HCT116 (cell line): Measurements from ENCODE around the gene ADARB1. TPM values are rescaled to one million over a fixed set of nuclear protein-coding genes. Genes with fewer than 3 reads are reported as not detected.

Source experiments
- ATAC-seq: fragments of 200-7000 bp; cut with Tn5 transposase; 2 replicates; pipeline ENCODE4 v1.9.1; 2020; ENCODE audit warnings: mild to moderate bottlenecking, moderate library complexity
- BruUV-seq: library from RNA; stranded (reverse); fragments of 400-500 nt; replicated peaks from 2 replicates; lab custom pipeline; 2021; lab: Mats Ljungman, UMichigan
- CTCF ChIA-PET: fragments of 300-600 bp; sonication (Branson Sonifier 250); formaldehyde crosslinking; loops from one replicate; lab custom pipeline; 2021; ENCODE audit warnings: antibody characterized with exemption; lab: Charles Lee
- POLR2A ChIA-PET: fragments of 300-600, 350-600 bp; sonication (Branson Sonifier 250); formaldehyde crosslinking; loops from one replicate; lab custom pipeline; 2021; ENCODE audit warnings: antibody characterized with exemption; lab: Charles Lee
- RAD21 ChIA-PET, 2 experiments: fragments of 300-600 bp; sonication (Branson Sonifier 250); formaldehyde crosslinking; loops; one replicate each; lab custom pipeline; 2023; ENCODE audit warnings: low total read pairs in 2 of 2; ENCODE audit not compliant: uncharacterized antibody in 2 of 2, unreplicated experiment in 2 of 2, low non-redundant PET in 1 of 2; lab: Charles Lee
- DNase-seq: peaks from one replicate; pipeline ENCODE4 v3.0.0-alpha.2; 2010; ENCODE audit warnings: low read depth, low spot score
- H2AFZ ChIP-seq: fragments of 200-600 bp; shearing (Covaris generic), sonication (generic); 2 replicates; pipeline ENCODE4 v1.6.1; 2017; ENCODE audit warnings: low read depth, mixed run types, mixed read lengths, antibody characterized with exemption, low read length; ENCODE audit not compliant: poor library complexity, severe bottlenecking
- H3K27ac ChIP-seq: 2 replicates; pipeline ENCODE4 v1.5.1; 2012; ENCODE audit warnings: low read depth, low read length
- H3K27me3 ChIP-seq: fragments of 200-600 bp; sonication (generic); 2 replicates; pipeline ENCODE4 v1.6.1; 2016; ENCODE audit warnings: mixed run types, low read length, mixed read lengths; ENCODE audit not compliant: insufficient read depth
- H3K36me3 ChIP-seq, 2 experiments: fragments of 200-500 bp in 1 of 2; fragments of 200-600 bp in 1 of 2; sonication (Bioruptor generic) in 1 of 2; sonication (generic) in 1 of 2; 2 replicates each; pipeline versions ENCODE4 v1.5.1 to v1.6.1; 2014 to 2016; ENCODE audit warnings: low read length in 2 of 2, inconsistent platforms in 1 of 2, mixed read lengths in 1 of 2, mixed run types in 1 of 2; ENCODE audit not compliant: insufficient read depth in 2 of 2, control insufficient read depth in 1 of 2
- H3K4me1 ChIP-seq, 2 experiments: fragments of 200-600 bp in 1 of 2; sonication (generic) in 1 of 2; 2 replicates each; pipeline versions ENCODE4 v1.5.1 to v1.6.1; 2012 to 2017; ENCODE audit warnings: low read length in 2 of 2, inconsistent platforms in 1 of 2, mild to moderate bottlenecking in 1 of 2, mixed read lengths in 1 of 2, mixed run types in 1 of 2, moderate library complexity in 1 of 2; ENCODE audit not compliant: insufficient read depth in 2 of 2, control insufficient read depth in 1 of 2
- H3K4me2 ChIP-seq: fragments of 200-600 bp; sonication (generic); 2 replicates; pipeline ENCODE4 v1.6.1; 2017; ENCODE audit warnings: mixed run types, low read length, mixed read lengths
- H3K4me3 ChIP-seq, 2 experiments: fragments of 200-600 bp in 1 of 2; sonication (generic) in 1 of 2; replicated peaks in 1 of 2; 2 replicates each; pipeline ENCODE4 v1.5.1; 2011 to 2016; ENCODE audit warnings: low read length in 2 of 2, control low read depth in 1 of 2, low read depth in 1 of 2, mild to moderate bottlenecking in 1 of 2, mixed read lengths in 1 of 2, mixed run types in 1 of 2
- H3K79me2 ChIP-seq: fragments of 200-600 bp; sonication (generic); 2 replicates; pipeline ENCODE4 v1.6.1; 2017; ENCODE audit warnings: mild to moderate bottlenecking, mixed run types, low read length, moderate library complexity, mixed read lengths; ENCODE audit not compliant: insufficient read depth
- H3K9ac ChIP-seq: fragments of 200-600 bp; sonication (generic); 2 replicates; pipeline ENCODE4 v1.6.1; 2016; ENCODE audit warnings: low read length, mixed read lengths
- H3K9me2 ChIP-seq: fragments of 200-600 bp; sonication (generic), shearing (Covaris generic); 2 replicates; pipeline ENCODE4 v1.6.1; 2017; ENCODE audit warnings: mixed run types, mild to moderate bottlenecking, moderate library complexity; ENCODE audit not compliant: insufficient read depth
- H3K9me3 ChIP-seq, 2 experiments: fragments of 200-500 bp in 1 of 2; fragments of 200-600 bp in 1 of 2; sonication (Bioruptor generic) in 1 of 2; sonication (generic) in 1 of 2; 2 replicates each; pipeline ENCODE4 v1.6.1; 2014 to 2017; ENCODE audit warnings: low read length in 2 of 2, mixed read lengths in 2 of 2, inconsistent platforms in 1 of 2, low read depth in 1 of 2, mild to moderate bottlenecking in 1 of 2, mixed run types in 1 of 2, moderate library complexity in 1 of 2; ENCODE audit not compliant: control insufficient read depth in 1 of 2, insufficient read depth in 1 of 2
- H4K20me1 ChIP-seq: fragments of 200-600 bp; sonication (generic), shearing (Covaris generic); 2 replicates; pipeline ENCODE4 v1.6.1; 2017; ENCODE audit warnings: mixed run types, mild to moderate bottlenecking, moderate library complexity; ENCODE audit not compliant: insufficient read depth
- CBX3 ChIP-seq: IDR thresholded peaks from 2 replicates; pipeline ENCODE4 v1.6.1; 2012; ENCODE audit warnings: low read depth
- CEBPB ChIP-seq: IDR thresholded peaks from 2 replicates; pipeline ENCODE4 v1.6.1; 2012; ENCODE audit warnings: low read depth
- EZH2phosphoT487 ChIP-seq: fragments of 200-600 bp; IDR thresholded peaks from 2 replicates; pipeline ENCODE4 v1.6.1; 2018; ENCODE audit warnings: antibody characterized with exemption, borderline replicate concordance
- JUND ChIP-seq: IDR thresholded peaks from 2 replicates; pipeline ENCODE4 v1.6.1; 2012
- POLR2A ChIP-seq: IDR thresholded peaks from 2 replicates; pipeline ENCODE4 v1.7.0; 2011; ENCODE audit warnings: borderline replicate concordance; ENCODE audit not compliant: insufficient read depth, insufficient read length; ENCODE audit errors: extremely low read depth
- POLR2AphosphoS5 ChIP-seq: IDR thresholded peaks from 2 replicates; pipeline ENCODE4 v1.6.1; 2011; ENCODE audit warnings: mild to moderate bottlenecking, low read depth, low read length, moderate library complexity
- RAD21 ChIP-seq: IDR thresholded peaks from 2 replicates; pipeline ENCODE4 v1.6.1; 2012; ENCODE audit warnings: low read depth, mild to moderate bottlenecking
- intact Hi-C: fragments of 100-400 bp; cut with micrococcal nuclease; formaldehyde crosslinking; loops from 2 replicates; pipeline ENCODE4 v1.10.0; 2022
- total RNA-seq: library from RNA; stranded (reverse); gene quantifications from one replicate; pipeline ENCODE4 v1.2.1, GENCODE V29; 2021; ENCODE audit not compliant: unreplicated experiment
- TF ChIP-seq, protein P1 (sequence below), 3 experiments: fragments of 200-600 bp in 1 of 3; sonication (generic) in 1 of 3; IDR thresholded peaks in 2 of 3; conservative IDR thresholded peaks in 1 of 3; 2 replicates each; pipeline ENCODE4 v1.5.1; 2012 to 2017; ENCODE audit warnings: low read depth in 2 of 3, low read length in 2 of 3, antibody characterized with exemption in 1 of 3, borderline replicate concordance in 1 of 3, control low read depth in 1 of 3, mild to moderate bottlenecking in 1 of 3, mixed read lengths in 1 of 3, mixed run types in 1 of 3, moderate library complexity in 1 of 3; ENCODE audit not compliant: insufficient read depth in 1 of 3
- TF ChIP-seq, protein P2 (sequence below): IDR thresholded peaks from 2 replicates; pipeline ENCODE4 v1.6.1; 2012; ENCODE audit warnings: low read depth

ADARB1 gene
- total RNA-seq, 1 experiment from 2014 or later: 13.5 TPM

DNA sequence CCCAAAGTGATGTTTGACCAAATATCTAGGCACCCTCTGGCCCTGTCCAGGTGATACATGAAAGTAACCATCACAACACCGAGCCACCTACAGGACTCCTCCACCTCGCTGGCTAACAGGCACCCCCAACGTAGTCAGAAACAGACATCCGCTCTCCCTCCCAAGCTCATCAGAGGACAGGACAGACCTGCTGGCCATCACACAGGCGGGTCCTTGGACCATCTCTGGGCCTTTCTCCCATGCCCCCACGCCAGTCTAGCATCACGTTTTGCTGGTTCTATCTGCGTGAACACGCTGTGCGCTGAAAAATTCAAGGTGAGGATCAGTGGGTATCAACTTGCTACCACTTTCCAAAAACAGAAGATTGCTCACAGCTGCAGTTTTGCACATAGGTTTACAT is 21.4 kb upstream of the ADARB1 start:
- no TSS peak for BruUV-seq

More for the DNA sequence above, 21.4 kb upstream of the ADARB1 start:
- Histone ChIP-seq H3K4me2 (no peak overlapping the region), H2AFZ (no peak overlapping the region), H3K79me2 (no peaks in the 10 kb centered on the region), H3K27ac (no peak overlapping the region), H3K36me3 (no peaks in the 10 kb centered on the region), H3K9me3 (0 out of 4 replicates have a peak, but pooled peaks cover 0 to 3% of the 10 kb centered on the region in 2 experiments), H3K4me1 (no peaks in the 10 kb centered on the region), H3K9me2 (no peaks in the 10 kb centered on the region), H4K20me1 (no peaks in the 10 kb centered on the region), H3K9ac (no peak overlapping the region), H3K27me3 (peaks cover 8% of the 10 kb centered on the region; the same call in 1 of the 2 replicates), H3K4me3 (no peak overlapping the region)
- ATAC-seq (no peak), DNase-seq (no peak)
- ChIA-PET RAD21 (no interaction called here), POLR2A (no interaction called here), CTCF (no interaction called here)
- no peak for TF ChIP-seq POLR2A
- no peak for TF ChIP-seq EZH2phosphoT487
- no peak for TF ChIP-seq RAD21
- TF ChIP-seq POLR2AphosphoS5: no peak
- TF ChIP-seq CEBPB: no peak
- no peak for TF ChIP-seq JUND
- TF ChIP-seq, protein P1, sequence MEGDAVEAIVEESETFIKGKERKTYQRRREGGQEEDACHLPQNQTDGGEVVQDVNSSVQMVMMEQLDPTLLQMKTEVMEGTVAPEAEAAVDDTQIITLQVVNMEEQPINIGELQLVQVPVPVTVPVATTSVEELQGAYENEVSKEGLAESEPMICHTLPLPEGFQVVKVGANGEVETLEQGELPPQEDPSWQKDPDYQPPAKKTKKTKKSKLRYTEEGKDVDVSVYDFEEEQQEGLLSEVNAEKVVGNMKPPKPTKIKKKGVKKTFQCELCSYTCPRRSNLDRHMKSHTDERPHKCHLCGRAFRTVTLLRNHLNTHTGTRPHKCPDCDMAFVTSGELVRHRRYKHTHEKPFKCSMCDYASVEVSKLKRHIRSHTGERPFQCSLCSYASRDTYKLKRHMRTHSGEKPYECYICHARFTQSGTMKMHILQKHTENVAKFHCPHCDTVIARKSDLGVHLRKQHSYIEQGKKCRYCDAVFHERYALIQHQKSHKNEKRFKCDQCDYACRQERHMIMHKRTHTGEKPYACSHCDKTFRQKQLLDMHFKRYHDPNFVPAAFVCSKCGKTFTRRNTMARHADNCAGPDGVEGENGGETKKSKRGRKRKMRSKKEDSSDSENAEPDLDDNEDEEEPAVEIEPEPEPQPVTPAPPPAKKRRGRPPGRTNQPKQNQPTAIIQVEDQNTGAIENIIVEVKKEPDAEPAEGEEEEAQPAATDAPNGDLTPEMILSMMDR (IDR thresholded peaks at IDR 0.05 in 2 of 3, conservative IDR thresholded peaks at IDR 0.05 in 1 of 3; ENCODE audit: borderline replicate concordance in 1 of 3, insufficient read depth in 1 of 3, low read depth in 2 of 3, low read length in 2 of 3): no peak
- TF ChIP-seq, protein P2, sequence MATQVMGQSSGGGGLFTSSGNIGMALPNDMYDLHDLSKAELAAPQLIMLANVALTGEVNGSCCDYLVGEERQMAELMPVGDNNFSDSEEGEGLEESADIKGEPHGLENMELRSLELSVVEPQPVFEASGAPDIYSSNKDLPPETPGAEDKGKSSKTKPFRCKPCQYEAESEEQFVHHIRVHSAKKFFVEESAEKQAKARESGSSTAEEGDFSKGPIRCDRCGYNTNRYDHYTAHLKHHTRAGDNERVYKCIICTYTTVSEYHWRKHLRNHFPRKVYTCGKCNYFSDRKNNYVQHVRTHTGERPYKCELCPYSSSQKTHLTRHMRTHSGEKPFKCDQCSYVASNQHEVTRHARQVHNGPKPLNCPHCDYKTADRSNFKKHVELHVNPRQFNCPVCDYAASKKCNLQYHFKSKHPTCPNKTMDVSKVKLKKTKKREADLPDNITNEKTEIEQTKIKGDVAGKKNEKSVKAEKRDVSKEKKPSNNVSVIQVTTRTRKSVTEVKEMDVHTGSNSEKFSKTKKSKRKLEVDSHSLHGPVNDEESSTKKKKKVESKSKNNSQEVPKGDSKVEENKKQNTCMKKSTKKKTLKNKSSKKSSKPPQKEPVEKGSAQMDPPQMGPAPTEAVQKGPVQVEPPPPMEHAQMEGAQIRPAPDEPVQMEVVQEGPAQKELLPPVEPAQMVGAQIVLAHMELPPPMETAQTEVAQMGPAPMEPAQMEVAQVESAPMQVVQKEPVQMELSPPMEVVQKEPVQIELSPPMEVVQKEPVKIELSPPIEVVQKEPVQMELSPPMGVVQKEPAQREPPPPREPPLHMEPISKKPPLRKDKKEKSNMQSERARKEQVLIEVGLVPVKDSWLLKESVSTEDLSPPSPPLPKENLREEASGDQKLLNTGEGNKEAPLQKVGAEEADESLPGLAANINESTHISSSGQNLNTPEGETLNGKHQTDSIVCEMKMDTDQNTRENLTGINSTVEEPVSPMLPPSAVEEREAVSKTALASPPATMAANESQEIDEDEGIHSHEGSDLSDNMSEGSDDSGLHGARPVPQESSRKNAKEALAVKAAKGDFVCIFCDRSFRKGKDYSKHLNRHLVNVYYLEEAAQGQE: no peak
- no peak for TF ChIP-seq CBX3
- intact Hi-C loops: no loop called here
